GM23338 (cell line): ENCODE measurements around the gene NAT8L. TPM values are rescaled to one million over a fixed set of nuclear protein-coding genes. Genes with fewer than 3 reads are reported as not detected.

Experiments used
- ATAC-seq: fragments of 200-7000 bp; cut with Tn5 transposase; 3 replicates; pipeline ENCODE4 v1.9.1; 2020
- DNase-seq: peaks from one replicate; pipeline ENCODE4 v3.0.0-alpha.2; 2015; ENCODE audit warnings: low spot score
- H2AFZ ChIP-seq: fragments of 200-600 bp; sonication (generic); 2 replicates; pipeline ENCODE4 v1.8.0; 2016; ENCODE audit warnings: antibody characterized with exemption, mild to moderate bottlenecking, moderate library complexity
- H3F3A ChIP-seq: fragments of 200-600 bp; sonication (generic); replicated peaks from 2 replicates; pipeline ENCODE4 v1.8.0; 2017; ENCODE audit warnings: antibody characterized with exemption, mixed run types, low read depth
- H3K27ac ChIP-seq: fragments of 200-600 bp; sonication (generic); 2 replicates; pipeline ENCODE4 v1.6.1; 2016; ENCODE audit warnings: low read depth
- H3K27me3 ChIP-seq: fragments of 200-600 bp; sonication (generic); 2 replicates; pipeline ENCODE4 v1.8.0; 2016; ENCODE audit warnings: mild to moderate bottlenecking, mixed run types, moderate library complexity; ENCODE audit not compliant: insufficient read depth
- H3K36me3 ChIP-seq: fragments of 200-600 bp; sonication (generic); 2 replicates; pipeline ENCODE4 v1.8.0; 2016; ENCODE audit warnings: mild to moderate bottlenecking; ENCODE audit not compliant: insufficient read depth
- H3K4me1 ChIP-seq: fragments of 200-600 bp; sonication (generic); 2 replicates; pipeline ENCODE4 v1.8.0; 2016; ENCODE audit warnings: mild to moderate bottlenecking, moderate library complexity; ENCODE audit not compliant: insufficient read depth
- H3K4me2 ChIP-seq: fragments of 200-600 bp; sonication (generic); 2 replicates; pipeline ENCODE4 v1.7.1; 2017; ENCODE audit warnings: mixed run types
- H3K4me3 ChIP-seq: fragments of 200-600 bp; sonication (generic); 2 replicates; pipeline ENCODE4 v1.6.1; 2016; ENCODE audit warnings: mixed run types
- H3K79me2 ChIP-seq: fragments of 200-600 bp; sonication (generic); replicated peaks from 2 replicates; pipeline ENCODE4 v1.8.0; 2017; ENCODE audit warnings: mild to moderate bottlenecking; ENCODE audit not compliant: insufficient read depth
- H3K9me2 ChIP-seq: fragments of 200-600 bp; sonication (generic); 2 replicates; pipeline ENCODE4 v1.8.0; 2017; ENCODE audit not compliant: insufficient read depth
- H4K20me1 ChIP-seq: fragments of 200-600 bp; sonication (generic); replicated peaks from 2 replicates; pipeline ENCODE4 v1.8.0; 2017; ENCODE audit warnings: mild to moderate bottlenecking; ENCODE audit not compliant: insufficient read depth
- H3K27ac Mint-ChIP-seq: 2 replicates; pipeline ENCODE4 v1.8.0; 2020; ENCODE audit warnings: inconsistent platforms, mild to moderate bottlenecking, moderate library complexity, mixed read lengths
- H3K27me3 Mint-ChIP-seq: 3 replicates; pipeline ENCODE4 v1.8.0; 2022; ENCODE audit warnings: low read depth, mild to moderate bottlenecking, moderate library complexity, mixed read lengths, inconsistent platforms; ENCODE audit not compliant: insufficient read depth, poor library complexity
- H3K36me3 Mint-ChIP-seq: 3 replicates; pipeline ENCODE4 v1.8.0; 2021; ENCODE audit warnings: low read depth, mild to moderate bottlenecking, inconsistent platforms, moderate library complexity, mixed read lengths
- H3K4me1 Mint-ChIP-seq: 3 replicates; pipeline ENCODE4 v1.8.0; 2020; ENCODE audit warnings: mild to moderate bottlenecking, inconsistent platforms, mixed read lengths
- H3K4me3 Mint-ChIP-seq: 3 replicates; pipeline ENCODE4 v1.8.0; 2021; ENCODE audit warnings: moderate library complexity, mild to moderate bottlenecking, inconsistent platforms, mixed read lengths
- H3K9me3 Mint-ChIP-seq: 3 replicates; pipeline ENCODE4 v1.8.0; 2020; ENCODE audit warnings: moderate library complexity, mild to moderate bottlenecking, inconsistent platforms, mixed read lengths
- CREB1 ChIP-seq: fragments of 250-450 bp; sonication (Bioruptor Pico); IDR thresholded peaks from 2 replicates; pipeline ENCODE4 v1.5.0; 2020; ENCODE audit warnings: low read depth, mild to moderate bottlenecking, moderate library complexity
- EZH2 ChIP-seq: fragments of 200-600 bp; sonication (generic); IDR thresholded peaks from one replicate; pipeline ENCODE4 v1.8.0; 2017; ENCODE audit warnings: antibody characterized with exemption, mild to moderate bottlenecking, low read depth; ENCODE audit not compliant: unreplicated experiment
- EZH2phosphoT487 ChIP-seq: fragments of 200-600 bp; sonication (generic); IDR thresholded peaks from one replicate; pipeline ENCODE4 v1.8.1; 2018; ENCODE audit warnings: antibody characterized with exemption; ENCODE audit not compliant: unreplicated experiment
- JUNB ChIP-seq: IDR thresholded peaks from one replicate; pipeline ENCODE4 v1.6.1; 2016; ENCODE audit warnings: antibody characterized with exemption; ENCODE audit not compliant: unreplicated experiment
- NANOG ChIP-seq: IDR thresholded peaks from 2 replicates; pipeline ENCODE4 v1.6.1; 2016; ENCODE audit warnings: antibody characterized with exemption, borderline replicate concordance
- STAT1 ChIP-seq: IDR thresholded peaks from one replicate; pipeline ENCODE4 v1.6.1; 2016; ENCODE audit warnings: antibody characterized with exemption; ENCODE audit not compliant: unreplicated experiment
- ZNF114 ChIP-seq: fragments of 250-450 bp; sonication (Bioruptor Pico); IDR thresholded peaks from 2 replicates; pipeline ENCODE4 v1.5.0; 2020; ENCODE audit warnings: mild to moderate bottlenecking, moderate library complexity
- polyA plus RNA-seq: library from polyadenylated mRNA; unstranded; fragments of >200 nt; fragmentation: Nextera tagmentation; extraction: Ambion mirVana; gene quantifications from 2 replicates; pipeline ENCODE4 v1.2.1, GENCODE V29; 2016
- total RNA-seq: library from RNA; depleted of rRNA; stranded (reverse); fragments of >200 nt; shearing (Covaris generic); gene quantifications from 2 replicates; pipeline ENCODE4 v1.2.3, GENCODE V29; 2014
- TF ChIP-seq, protein P1 (sequence below): IDR thresholded peaks from one replicate; pipeline ENCODE4 v1.6.1; 2018; ENCODE audit warnings: antibody characterized with exemption; ENCODE audit not compliant: unreplicated experiment
- TF ChIP-seq, protein P2 (sequence below): IDR thresholded peaks from 2 replicates; pipeline ENCODE4 v1.6.1; 2016; ENCODE audit warnings: antibody characterized with exemption

NAT8L gene
- total and polyA plus RNA-seq, 2 experiments from 2014 or later: 1.6 to 9.7 TPM

DNA sequence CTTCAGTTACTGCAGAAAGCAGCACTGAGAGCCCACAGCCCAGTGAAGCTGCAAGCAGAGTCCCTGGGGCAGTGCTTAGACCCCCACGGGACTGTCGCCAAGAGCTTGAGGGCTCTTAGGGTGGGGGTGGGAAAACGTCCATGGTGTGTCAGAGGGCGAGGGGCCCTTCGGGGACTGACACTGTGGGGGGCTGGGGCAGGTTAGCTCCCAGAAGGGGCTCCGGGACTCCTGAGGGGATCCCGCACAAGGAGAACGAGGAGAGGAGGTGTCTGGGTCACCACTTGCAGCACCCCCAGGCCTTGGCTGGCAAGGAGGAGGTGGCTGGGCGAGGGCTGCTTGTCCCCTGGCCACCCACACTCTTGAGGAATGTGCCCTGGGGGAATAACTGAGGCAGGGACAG, 20.8 kb downstream of the NAT8L start:
- H3K27ac Mint-ChIP-seq: no peak overlapping the region
- H3F3A ChIP-seq: no peaks in the 10 kb centered on the region
- no peak overlapping the region for H3K27ac ChIP-seq
- ATAC-seq: no peak
- no peaks in the 10 kb centered on the region for H3K27me3 ChIP-seq
- H3K4me1 Mint-ChIP-seq: no peaks in the 10 kb centered on the region; the same call in 2 of the 3 replicates
- no peaks in the 10 kb centered on the region; the same call in 2 of the 3 replicates for H3K36me3 Mint-ChIP-seq
- no peak for DNase-seq
- H3K4me2 ChIP-seq: no peak overlapping the region
- H2AFZ ChIP-seq: no peak overlapping the region
- no peaks in the 10 kb centered on the region for H3K36me3 ChIP-seq
- no peaks in the 10 kb centered on the region for H3K9me3 Mint-ChIP-seq
- H4K20me1 ChIP-seq: no peaks in the 10 kb centered on the region
- H3K79me2 ChIP-seq: no peaks in the 10 kb centered on the region
- H3K4me3 Mint-ChIP-seq: no peak overlapping the region
- H3K4me1 ChIP-seq: no peaks in the 10 kb centered on the region
- no peak overlapping the region for H3K4me3 ChIP-seq
- H3K27me3 Mint-ChIP-seq: peaks cover 10% of the 10 kb centered on the region
- TF ChIP-seq STAT1 (no peak), JUNB (no peak), ZNF114 (CRISPR knock-in tag) (no peak), CREB1 (no peak)
- TF ChIP-seq, protein P1, sequence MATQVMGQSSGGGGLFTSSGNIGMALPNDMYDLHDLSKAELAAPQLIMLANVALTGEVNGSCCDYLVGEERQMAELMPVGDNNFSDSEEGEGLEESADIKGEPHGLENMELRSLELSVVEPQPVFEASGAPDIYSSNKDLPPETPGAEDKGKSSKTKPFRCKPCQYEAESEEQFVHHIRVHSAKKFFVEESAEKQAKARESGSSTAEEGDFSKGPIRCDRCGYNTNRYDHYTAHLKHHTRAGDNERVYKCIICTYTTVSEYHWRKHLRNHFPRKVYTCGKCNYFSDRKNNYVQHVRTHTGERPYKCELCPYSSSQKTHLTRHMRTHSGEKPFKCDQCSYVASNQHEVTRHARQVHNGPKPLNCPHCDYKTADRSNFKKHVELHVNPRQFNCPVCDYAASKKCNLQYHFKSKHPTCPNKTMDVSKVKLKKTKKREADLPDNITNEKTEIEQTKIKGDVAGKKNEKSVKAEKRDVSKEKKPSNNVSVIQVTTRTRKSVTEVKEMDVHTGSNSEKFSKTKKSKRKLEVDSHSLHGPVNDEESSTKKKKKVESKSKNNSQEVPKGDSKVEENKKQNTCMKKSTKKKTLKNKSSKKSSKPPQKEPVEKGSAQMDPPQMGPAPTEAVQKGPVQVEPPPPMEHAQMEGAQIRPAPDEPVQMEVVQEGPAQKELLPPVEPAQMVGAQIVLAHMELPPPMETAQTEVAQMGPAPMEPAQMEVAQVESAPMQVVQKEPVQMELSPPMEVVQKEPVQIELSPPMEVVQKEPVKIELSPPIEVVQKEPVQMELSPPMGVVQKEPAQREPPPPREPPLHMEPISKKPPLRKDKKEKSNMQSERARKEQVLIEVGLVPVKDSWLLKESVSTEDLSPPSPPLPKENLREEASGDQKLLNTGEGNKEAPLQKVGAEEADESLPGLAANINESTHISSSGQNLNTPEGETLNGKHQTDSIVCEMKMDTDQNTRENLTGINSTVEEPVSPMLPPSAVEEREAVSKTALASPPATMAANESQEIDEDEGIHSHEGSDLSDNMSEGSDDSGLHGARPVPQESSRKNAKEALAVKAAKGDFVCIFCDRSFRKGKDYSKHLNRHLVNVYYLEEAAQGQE: no peak
- TF ChIP-seq, protein P2, sequence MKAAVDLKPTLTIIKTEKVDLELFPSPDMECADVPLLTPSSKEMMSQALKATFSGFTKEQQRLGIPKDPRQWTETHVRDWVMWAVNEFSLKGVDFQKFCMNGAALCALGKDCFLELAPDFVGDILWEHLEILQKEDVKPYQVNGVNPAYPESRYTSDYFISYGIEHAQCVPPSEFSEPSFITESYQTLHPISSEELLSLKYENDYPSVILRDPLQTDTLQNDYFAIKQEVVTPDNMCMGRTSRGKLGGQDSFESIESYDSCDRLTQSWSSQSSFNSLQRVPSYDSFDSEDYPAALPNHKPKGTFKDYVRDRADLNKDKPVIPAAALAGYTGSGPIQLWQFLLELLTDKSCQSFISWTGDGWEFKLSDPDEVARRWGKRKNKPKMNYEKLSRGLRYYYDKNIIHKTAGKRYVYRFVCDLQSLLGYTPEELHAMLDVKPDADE: no peak
- H3K9me2 ChIP-seq: no peaks in the 10 kb centered on the region

DNA sequence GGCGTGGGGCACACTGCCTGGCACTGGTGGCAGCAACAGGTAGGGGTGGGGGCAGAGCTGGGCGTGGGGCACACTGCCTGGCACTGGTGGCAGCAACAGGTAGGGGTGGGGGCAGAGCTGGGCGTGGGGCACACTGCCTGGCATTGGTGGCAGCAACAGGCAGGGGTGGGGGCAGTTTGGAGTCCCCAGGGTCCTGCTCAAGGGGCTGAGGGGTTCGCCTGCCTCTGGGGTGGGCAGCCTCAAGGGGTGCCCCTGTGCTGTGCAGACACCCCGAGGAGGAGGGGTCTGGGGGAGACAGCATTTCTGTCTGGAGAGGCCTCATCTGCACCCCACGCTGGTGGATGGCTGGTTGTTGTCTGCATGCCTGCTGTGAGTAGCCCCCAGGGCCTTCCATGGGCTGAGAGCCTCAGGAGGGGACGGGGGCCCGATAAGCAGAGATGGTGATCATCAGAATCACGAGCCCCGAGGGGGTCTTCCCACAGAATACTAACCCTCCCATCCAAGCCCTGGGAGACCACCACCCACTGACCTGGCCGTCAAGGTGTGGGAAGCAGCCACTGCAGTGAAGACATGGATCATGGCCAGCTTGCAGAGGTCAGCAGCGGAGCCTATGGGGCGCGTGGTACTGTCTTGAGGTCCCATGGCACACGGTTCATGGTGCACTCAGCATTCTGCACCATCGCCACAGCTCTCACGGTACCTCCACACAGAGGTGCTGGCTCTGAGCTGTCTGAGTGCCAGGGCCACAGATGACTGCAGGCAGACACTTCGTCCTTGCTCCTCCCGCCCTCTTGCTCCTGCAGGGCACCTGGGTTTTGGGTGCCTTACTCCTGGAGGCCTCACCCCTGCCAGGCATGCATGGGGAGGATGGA, 21.5 kb downstream of the NAT8L start:
- H3K4me1 Mint-ChIP-seq: no peaks in the 10 kb centered on the region; the same call in 2 of the 3 replicates
- H3K4me3 ChIP-seq: no peak overlapping the region
- no peak overlapping the region for H3K4me2 ChIP-seq
- H3K9me3 Mint-ChIP-seq: no peaks in the 10 kb centered on the region
- DNase-seq: no peak
- no peaks in the 10 kb centered on the region for H3K9me2 ChIP-seq
- H3K36me3 Mint-ChIP-seq: no peaks in the 10 kb centered on the region; the same call in 2 of the 3 replicates
- H3K36me3 ChIP-seq: no peaks in the 10 kb centered on the region
- H3K79me2 ChIP-seq: no peaks in the 10 kb centered on the region
- H3K27ac ChIP-seq: no peak overlapping the region
- peaks cover 10% of the 10 kb centered on the region for H3K27me3 Mint-ChIP-seq
- no peak overlapping the region for H3K27ac Mint-ChIP-seq
- no peaks in the 10 kb centered on the region for H4K20me1 ChIP-seq
- H3K4me3 Mint-ChIP-seq: no peak overlapping the region
- H3K27me3 ChIP-seq: no peaks in the 10 kb centered on the region
- H2AFZ ChIP-seq: no peak overlapping the region
- no peak for ATAC-seq
- H3K4me1 ChIP-seq: no peaks in the 10 kb centered on the region
- H3F3A ChIP-seq: no peaks in the 10 kb centered on the region
- TF ChIP-seq NANOG (no peak), STAT1 (no peak), EZH2phosphoT487 (no peak), EZH2 (no peak)
- TF ChIP-seq, protein P2: no peak
- TF ChIP-seq, protein P1: no peak
